ENCODE measurements around the gene PPIF.
A peak's percentile ranks its signal among the peaks of the same experiment; 100 is the strongest.

PPIF gene

DNA sequence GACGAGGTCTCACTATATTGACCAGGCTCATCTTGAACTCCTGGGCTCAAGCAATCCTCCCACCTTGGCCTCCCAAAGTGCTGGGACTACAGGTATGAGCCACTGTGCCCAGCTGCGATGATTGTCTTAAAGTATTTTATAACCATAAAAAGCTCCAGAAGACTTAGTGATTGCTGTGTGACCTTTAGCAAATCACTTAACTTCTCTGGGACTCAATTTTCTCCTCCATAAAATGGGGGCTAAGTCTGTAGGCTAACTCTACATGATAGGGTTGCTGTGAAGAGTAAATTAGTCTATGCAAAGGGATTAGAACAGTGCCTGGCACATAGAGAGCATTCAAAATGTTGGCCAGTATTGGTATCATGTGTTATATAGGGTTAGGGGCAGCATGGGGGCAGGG lies 42.8 kb downstream of the PPIF start:
- DNase-seq = no peak

DNA sequence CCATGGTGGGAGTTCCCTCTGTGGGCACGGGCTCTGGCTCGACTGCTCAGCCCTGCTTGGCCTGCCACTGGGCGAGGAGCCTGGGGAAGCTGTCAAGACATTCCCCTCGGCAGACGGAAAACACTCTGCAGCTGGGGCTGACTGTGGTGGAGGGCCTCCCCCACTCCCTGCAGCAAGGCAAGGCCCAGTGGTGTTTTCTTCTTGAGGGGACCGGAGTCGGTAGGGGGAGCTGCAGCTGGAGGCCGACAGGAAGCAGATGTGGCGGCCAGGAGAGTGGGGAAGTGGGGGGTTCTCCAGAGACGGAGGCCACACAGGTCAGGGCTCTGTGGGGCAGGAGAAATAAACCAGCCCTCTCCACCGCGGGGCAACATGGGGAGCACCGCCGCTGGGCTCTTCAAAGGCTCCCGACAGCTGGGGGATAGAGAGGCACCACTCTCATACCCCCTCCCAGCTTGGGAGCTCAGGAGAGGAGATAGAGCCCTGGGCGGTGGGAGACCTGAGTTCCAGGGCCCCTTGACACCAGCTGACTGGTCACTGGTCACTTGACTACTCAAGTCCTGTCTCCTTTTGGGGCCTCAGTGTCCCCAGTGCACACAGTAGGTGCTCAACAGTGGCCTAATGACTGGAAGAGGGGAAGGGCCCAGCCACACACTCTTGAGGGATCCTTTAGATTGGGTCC lies 43.4 kb downstream of the PPIF start:
- DNase-seq = no peak

DNA sequence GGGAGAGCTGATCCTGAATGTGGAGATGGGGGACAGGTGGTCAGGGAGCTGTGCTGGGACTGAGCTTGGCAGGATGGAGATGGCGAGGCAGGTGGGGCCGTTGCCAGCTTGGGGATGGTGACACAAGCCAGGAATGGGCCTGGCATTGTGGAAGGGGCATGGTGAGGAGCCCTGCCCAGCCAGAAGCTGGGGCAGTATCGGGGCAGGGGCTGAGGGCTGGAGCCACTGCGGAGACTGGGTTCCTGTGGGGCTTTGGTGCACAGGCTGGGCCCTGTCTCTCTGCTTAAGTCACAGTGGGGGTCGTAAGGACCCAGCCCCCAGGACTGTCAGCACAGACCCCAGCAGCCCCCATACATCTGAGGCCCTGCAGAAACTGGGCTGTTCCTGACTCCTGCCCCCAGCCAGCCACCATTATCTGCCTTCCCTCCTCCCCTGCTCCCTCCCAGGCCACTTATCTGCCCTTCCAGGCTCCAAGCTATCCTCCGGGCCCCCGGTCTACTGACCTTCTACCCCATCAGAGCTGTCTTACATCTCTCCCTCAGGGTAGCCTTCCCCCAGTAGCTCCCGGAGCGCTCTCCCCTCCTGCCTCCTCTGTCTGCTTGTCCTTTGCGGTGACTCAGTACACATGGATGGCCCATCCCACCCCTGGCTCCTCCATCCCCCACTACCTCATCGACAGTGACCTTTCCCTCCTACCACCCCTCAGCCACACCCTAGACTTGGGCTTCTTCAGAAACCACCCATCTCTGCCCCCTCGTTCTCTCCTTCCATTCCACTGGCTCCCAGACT lies 44.2 kb downstream of the PPIF start:
- DNase-seq = no peak

DNA sequence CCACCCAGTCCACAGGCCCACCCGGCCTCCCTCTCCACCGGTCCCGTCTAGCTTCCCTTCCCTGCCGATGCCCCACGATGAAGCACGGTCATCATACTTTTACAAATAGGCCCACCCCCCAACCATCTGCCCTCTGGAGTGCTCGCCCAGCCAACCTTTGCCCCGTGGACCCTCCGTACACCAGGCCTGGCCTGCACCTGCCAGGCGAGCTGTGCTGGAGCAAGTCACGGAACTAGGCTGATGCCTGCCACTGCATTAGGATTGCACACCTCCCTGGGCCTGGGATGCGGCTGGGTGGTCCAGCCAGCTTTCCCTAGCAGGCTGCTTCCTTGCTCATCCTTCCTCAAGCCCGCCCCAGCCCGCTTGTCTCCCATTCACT lies 44.7 kb downstream of the PPIF start:
- DNase-seq = no peak

DNA sequence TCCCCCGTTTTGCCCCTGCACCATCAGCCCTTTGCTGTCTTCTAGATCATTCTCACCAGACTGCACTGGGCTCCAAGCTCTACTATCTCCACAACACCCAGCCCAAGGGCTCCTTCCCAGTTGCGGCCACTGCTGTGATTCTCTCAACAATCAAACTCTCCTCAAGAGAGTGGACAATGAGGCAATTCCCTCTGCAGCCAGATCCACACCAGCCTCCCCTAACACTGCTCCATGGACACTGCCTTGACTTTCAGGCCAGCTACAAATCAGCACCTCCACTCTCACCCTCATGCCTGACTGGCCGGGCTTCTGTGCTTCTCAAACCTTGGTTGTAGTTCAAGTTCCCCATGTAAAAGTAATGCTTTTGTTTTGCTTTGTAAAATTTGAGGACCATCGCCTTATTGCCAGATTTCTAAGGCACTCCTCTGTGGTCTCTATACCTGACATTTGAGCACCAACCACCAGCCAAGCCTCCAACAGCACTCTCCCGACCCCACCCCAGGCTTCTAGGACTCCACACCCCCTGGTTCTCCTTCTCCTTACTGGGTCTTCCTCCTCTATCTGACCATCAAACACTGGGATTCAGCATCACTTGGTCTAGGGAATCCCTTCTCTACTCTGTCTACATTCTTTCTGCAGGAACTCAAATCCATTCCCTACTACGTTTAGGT lies 45.4 kb downstream of the PPIF start:
- no peak for DNase-seq

DNA sequence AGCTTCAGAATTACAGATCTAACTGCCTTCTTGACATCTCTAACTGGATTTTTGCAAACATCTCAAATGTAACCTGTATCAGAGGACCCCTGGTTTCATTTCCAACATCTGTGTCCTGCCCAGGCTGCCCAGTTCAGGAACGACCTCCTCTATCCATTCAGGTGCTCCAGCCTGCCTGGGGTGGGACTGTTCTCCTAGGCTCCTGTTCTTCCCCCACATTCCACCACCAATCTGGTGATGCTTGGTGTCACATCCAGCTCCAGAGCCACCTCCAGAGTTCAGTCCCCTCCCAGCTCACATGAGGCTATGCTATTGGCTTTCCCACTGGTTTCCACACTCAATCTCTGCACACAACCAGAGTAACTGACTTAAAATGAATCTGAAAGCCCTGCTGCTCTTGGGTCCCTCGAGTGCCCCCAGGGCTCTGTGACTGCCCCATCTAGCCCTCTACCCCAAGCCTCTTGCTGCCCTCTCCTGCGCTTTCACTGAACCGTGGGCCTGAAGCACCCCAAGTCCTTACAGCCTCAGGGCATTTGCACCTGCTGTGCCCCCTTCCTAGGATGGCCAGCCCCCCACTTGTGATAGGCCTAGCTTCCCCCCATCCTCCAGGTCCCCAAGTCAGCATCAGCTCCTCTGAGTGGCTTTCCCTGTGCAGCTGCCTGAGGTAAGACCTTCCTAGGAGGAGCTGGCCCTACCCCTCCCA lies 46.1 kb downstream of the PPIF start:
- DNase-seq = no peak

DNA sequence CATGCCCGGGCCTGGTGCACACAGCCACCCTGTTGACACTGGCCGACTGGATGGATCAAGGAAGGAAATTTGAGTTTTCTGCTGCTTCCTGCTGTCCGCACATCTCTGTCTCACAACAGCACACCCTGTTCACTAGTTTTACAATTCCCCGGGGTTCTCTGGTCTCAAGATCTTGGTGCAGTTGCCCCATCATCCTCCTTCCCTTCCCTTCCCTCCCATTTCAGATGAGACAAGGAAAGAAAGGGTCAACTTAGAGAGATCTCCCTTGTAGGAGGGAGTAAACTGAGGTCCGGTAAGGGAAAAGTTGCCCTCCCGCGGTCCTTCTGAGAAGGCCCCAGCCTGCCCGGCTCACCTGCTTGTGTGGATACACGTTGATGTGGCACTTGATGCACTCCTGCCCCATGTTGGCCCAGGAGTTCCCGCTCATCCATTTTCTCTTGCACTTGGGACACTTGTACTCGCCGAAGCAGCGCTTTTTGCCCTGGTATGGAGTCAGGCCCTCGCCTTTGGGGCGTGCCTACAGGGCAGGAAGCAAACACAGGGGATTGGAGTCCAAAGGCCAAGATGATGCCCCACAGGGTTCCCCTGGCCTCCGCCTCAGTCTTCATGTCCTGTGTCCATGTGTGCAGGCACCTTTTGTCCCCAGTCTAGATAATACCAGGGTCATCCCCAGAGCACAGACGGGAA lies 46.8 kb downstream of the PPIF start:
- DNase-seq = no peak

DNA sequence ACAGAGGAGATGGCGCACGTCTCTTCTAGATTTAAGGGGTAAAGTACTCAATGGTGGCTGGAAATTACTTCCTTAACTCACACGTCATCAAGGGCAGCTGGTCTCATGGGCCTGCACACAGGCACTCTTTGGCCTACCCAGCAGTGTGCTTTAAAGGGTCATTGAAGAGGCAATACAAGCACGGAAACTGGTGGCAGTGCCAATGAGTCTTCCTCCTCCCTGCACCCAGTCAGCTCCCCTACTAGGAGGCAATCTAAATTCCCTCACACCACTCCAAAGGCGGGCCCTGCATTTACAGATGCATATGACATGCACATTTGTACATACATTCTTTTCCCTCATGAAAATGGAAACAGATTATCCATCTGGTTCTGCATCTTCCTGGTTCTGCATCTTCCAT lies 47.4 kb downstream of the PPIF start:
- no peak for DNase-seq

DNA sequence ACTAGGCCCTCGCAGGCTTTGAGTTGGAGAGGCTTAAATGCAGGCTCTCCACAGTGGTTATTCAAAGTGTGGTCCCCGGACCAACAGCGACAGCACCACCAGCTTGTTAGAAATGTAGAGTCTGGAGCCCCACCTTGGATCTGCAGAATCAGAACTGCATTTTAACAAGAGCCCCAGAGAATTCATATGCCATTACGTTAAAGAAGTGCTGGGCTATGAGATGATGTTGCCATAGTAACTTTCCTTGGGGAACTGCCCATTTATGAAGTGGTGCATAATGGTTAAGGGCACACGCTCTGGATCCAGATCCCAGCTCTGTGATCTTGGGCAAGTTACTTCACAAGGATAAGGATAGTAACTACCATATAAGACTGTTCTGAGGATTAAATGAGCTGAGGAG lies 49.3 kb downstream of the PPIF start:
- no peak for DNase-seq

DNA sequence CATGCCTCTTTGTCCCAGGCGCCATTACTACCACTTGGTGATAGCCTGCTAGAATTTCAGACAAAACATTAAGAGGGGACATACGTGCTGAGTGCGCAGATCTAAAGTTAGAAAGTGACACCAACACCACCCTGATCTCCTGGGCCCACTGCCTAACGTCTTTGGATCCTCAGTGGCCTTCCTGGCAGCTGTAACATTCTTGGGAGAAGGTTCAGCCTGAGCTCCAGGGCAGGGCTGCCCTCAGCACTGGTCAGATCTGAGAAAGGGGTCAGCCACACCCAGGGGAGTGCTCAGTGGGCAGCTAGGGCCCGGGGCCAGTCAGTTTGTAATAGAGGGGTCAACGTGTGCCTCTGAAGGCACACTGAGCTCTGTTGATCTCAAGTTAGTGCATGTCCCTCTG lies 49.8 kb downstream of the PPIF start:
- no peak for DNase-seq

DNA sequence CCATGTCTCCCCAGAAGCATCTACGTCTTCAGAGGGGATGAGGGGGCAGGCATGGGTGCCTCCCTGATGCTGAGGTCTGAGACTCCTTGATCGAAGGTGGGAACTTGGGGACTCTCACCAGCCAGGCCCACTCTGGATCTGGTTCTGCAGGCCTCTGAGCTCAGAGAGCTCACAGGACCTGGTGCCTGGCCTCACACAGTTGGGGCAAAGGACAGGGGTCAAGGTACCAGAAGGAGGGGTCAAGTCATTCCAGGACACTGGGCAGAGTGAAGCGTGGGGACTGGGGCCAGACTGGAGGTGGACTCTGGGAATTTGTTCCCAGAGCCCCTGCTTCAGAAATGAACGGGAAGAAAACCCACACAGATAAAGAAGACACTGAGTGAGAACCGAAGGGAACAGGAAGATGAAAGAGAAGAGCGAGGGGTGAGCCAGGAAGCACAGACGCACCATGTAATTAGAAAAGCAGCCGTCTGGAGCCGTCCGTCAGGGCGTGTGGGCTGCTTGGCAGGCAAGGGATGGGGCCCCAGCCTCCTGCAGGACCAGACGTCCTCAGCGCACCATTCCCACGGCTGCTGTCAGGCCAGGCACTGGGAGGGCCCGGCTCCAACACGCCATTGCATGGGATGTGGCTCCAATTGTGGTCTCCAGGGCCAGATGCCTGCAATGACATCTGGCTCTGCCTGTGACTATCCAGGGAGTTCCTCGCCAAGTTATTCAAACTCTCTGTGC lies 50.5 kb downstream of the PPIF start:
- no peak for DNase-seq

DNA sequence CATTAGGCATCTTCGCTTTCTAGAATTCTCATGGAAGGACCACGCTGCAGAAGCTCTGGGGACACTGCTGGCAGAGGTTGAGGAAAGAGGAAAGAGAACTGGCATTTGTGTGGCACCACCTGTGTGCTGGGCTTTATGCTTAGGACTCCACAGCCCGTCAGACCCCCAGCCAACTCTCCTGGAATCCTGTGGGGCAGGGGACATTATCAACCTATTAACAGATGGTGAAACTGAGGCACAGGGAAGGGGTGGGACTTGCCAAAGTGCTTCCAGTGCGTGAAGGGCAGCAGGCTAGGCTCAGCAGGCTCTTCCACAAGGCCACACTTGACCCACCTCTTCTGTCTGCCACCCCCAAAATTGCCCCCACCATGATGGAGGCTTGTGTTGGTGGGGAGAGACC lies 51.4 kb downstream of the PPIF start:
- DNase-seq = no peak

DNA sequence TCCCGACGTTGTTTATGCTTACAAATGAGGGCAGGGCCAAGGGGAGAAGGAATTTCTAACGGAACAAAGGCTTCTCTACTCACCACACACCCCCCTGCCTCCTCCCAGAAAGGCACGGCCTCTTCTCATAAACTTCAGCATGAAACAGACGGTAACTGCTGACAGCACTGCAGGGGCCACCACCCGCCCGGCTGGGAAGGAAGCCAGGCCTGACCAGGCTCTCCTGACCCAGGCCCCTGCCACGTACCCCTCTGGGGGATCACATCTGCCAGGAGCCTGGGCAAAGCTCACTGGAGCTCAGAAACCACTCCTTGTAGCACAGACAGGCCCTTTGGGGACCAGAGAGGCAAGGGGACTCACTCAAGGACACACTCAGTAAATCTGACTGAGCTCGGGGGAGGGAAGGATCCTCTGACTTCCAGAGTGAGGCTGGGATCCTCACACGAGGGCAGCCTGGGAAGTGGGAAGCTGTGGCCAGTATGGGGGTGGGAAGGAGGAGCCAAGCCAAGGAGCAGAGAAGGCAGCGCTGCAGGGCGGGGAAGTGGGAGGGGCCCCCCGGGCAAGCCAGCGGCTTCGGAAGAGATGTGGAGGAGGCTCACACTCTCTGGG lies 52.1 kb downstream of the PPIF start:
- no peak for DNase-seq

DNA sequence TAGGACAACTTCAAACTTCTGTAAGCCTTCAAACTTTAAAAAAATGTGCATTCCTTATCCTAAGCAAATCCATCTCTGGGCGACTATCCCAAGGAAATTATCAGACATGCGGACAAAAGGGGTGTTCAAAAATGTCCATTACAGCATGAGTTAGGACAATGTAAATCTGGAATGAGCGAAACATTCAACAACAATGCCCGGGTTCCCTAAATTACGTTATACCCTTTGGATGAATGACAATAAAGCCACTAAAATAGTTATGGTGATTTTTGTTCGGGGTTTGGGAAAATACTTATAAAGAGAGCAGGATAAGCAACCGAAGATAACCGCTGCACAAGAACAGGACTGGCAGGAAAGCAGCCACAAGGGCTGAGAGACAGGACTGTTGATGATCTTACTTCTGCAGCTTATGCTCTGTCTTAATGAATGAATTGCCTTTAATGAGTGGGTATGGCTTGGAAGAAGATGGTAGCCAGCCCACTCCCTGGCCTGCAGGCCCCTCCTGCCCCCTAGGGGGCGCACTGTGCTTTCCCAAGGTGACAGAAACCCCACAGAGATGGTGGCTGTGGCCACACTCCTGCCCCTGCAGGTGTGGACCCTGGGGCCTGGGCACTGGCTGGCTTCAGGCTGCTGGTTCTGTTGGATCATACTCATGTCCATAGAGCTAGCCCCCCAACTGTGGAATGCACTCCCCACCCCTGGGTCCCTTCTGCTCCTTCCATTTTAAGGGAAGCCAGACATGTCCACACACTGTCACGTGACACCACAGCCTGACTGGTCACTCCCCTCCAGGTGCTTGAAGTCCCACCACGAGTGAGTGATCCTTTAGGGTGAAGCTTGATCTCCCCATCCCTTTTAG lies 53.1 kb downstream of the PPIF start:
- peak; percentile 59 for DNase-seq

DNA sequence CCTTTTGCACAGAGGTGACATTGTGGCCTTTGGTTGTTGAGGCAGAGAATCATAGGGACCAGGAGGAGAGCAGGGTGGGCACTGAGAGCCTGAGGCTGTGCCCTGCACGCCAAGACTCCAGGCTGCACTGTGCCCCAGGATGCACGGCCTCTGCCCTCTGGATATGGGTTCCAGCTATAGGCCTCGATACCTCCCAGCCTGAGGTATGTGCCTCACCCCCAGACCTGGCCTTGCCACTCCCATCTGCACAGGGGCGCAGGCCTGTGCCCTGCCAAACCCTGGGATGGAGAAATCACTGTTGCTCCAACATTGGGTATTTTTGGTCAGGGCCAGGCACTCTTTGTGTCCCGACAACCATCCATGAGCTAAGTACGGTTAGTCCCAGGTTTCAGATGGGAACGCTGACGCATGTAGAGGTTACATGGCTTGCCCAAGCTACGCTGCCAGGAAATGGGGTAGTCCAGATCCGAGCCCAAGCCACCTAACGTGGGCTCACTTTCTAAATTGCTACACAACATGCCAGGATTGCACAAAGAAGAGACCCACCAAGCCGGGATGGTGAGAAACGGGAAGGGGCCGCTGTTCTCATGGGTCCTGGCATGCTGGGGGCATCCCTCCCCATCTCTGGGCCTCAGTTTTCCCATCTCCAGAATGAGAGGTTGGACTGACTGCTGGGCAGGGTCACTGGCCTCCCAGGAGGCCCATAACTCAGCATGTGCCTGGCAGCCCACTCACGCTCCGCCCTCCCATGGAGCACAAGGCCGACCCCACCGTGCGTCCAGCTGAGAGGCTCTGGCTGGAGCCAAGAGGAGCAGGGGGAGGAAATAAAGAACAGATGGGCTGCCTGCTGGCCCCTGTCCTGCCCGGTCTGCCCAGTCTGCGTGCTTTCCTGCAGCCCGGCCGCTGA lies 54.0 kb downstream of the PPIF start:
- DNase-seq = no peak

DNA sequence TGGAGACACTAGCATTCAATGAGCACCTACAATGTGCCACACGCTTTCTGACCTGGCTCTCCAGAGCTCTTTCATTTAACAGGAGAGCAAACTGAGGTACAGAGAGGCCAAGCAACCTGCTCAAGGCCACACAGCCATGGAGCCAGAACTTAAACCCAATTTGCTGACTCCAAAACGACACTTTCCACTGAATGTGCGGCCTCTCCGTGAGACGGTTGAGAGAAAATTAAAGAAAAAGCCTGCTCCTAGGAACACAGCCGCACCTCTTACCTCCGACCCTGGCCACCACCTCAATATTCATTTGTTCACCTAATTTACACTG lies 55.3 kb downstream of the PPIF start:
- DNase-seq = no peak

DNA sequence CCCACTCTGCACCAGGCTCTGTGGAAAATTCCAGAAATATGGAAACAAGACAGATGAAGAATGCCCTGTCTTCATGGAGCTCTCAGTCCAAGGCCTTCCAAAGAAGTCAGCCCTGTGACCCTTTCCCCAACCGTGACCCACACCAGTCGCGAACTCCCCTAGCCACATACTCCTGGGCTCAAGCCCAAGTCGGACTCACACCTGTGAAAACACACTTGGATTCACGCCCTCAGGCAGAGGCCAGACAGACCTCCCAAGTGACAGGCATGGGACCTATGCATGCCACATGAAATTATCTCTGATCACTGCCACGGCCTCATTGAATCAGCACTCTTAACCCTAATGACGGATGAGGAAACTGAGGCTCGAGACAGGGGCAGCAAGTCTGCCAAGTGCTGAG lies 55.7 kb downstream of the PPIF start:
- no peak for DNase-seq

DNA sequence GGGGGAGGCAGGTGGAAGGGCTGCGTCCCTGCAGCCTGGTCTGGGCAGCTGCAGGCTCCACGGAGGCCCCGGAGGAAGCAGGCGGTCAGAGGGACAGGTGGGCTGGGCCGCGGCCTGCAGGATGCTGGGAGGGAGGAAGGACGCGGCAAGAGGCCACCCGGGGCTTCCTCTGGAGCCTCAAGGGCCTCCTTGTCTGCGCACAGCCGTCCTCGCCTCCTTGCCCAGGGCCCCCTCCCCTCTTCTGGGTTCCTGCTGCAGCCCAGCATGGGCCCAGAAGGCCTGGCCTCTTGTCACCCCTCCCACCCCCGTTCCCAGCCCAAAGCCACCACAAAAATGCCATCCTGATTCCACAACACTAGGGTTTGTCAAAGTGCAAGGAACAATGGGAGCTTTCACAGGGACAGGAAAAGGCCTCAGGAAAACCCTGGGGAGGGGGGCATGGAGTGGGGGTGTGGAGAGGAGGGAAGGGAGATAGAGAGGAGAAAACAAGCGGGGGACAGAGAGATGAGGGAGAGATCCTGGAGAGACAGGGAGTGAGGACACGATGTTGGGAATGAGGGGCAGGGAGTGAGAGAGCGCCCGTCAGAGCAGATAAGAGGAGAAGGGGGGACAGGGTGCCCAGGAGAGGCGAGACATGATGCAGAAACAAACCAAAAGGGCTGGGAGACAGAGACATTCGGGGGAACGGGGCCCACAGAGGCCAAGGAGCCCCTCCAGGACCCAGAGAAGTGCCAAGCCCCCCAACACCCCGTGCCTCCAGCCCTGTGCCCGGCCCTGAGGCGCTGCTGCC lies 56.4 kb downstream of the PPIF start:
- no peak for DNase-seq

DNA sequence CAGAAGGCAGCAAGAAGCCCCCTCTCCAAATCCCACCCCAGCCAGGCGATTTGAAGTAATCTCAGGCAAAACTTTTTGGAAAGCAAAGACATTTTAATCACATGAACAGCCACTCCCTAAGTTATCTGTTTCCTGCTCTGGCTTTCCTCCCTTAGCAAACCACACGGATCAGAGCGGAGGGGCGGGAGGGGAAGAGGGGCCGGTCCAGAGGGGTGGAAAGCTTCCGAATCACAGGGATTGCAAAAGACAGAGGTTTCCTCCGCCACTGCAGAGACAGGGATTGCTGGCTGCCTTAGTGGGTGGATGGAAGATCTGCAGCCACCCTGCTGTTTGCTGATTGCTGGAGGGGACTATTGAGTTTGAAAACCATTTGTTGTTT lies 57.0 kb downstream of the PPIF start:
- DNase-seq = no peak

All from activated CD4-positive, alpha-beta T cell treated with anti-CD3 and anti-CD28 coated beads, Interleukin-2, amount 50 U/mL, for 16 hours (primary cell).